OCI-LY3 (cell line): ENCODE measurements around the gene ARMH3.

Experiments used
- EZH2phosphoT487 ChIP-seq: fragments of 200-600 bp; shearing (Covaris generic); IDR thresholded peaks from 2 replicates; pipeline ENCODE4 v1.6.1; 2018; ENCODE audit warnings: antibody characterized with exemption, mixed run types, low read depth
- TF ChIP-seq, protein P1 (sequence below): fragments of 200-600, 300-600 bp; sonication (generic); IDR thresholded peaks from 2 replicates; pipeline ENCODE4 v1.5.1; 2014; ENCODE audit warnings: antibody characterized with exemption, low read length, low read depth

- TF ChIP-seq, protein P1, sequence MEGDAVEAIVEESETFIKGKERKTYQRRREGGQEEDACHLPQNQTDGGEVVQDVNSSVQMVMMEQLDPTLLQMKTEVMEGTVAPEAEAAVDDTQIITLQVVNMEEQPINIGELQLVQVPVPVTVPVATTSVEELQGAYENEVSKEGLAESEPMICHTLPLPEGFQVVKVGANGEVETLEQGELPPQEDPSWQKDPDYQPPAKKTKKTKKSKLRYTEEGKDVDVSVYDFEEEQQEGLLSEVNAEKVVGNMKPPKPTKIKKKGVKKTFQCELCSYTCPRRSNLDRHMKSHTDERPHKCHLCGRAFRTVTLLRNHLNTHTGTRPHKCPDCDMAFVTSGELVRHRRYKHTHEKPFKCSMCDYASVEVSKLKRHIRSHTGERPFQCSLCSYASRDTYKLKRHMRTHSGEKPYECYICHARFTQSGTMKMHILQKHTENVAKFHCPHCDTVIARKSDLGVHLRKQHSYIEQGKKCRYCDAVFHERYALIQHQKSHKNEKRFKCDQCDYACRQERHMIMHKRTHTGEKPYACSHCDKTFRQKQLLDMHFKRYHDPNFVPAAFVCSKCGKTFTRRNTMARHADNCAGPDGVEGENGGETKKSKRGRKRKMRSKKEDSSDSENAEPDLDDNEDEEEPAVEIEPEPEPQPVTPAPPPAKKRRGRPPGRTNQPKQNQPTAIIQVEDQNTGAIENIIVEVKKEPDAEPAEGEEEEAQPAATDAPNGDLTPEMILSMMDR = no peak
- TF ChIP-seq EZH2phosphoT487 = no peak
These were observed 58.2 kb downstream of the ARMH3 start for GRCh38 chr10:101997803-101998202.
